Upper lobe of left lung (tissue), 6 donors: ENCODE data around the gene TTBK2. TPM values are rescaled to one million over a fixed set of nuclear protein-coding genes. Genes with fewer than 3 reads are reported as not detected.

Experiments
- ATAC-seq, 2 donors: fragments of 200-7000 bp; cut with Tn5 transposase; one replicate each; pipeline ENCODE4 v1.9.1; 2022; ENCODE audit warnings: mild to moderate bottlenecking in 2 of 2, moderate library complexity in 2 of 2; ENCODE audit not compliant: low FRiP score in 2 of 2
- DNase-seq, 2 donors: peaks; one replicate each; pipeline ENCODE4 v3.0.0-alpha.2; 2019 to 2020
- H3K27ac ChIP-seq, 4 donors: fragments of 200-600 bp; sonication (generic); one replicate each; pipeline ENCODE4 v1.5.1; 2016 to 2019
- H3K27me3 ChIP-seq, 4 donors: fragments of 200-600 bp; sonication (generic); one replicate each; pipeline ENCODE4 v1.5.1; 2017 to 2019
- H3K36me3 ChIP-seq, 4 donors: fragments of 200-600 bp; sonication (generic); one replicate each; pipeline ENCODE4 v1.5.1; 2016 to 2019
- H3K4me1 ChIP-seq, 4 donors: fragments of 200-600 bp; sonication (generic); one replicate each; pipeline ENCODE4 v1.5.1; 2018 to 2019
- H3K4me3 ChIP-seq, 4 donors: fragments of 200-600 bp; sonication (generic); one replicate each; pipeline ENCODE4 v1.5.1; 2017 to 2019; ENCODE audit warnings: mild to moderate bottlenecking in 2 of 4, moderate library complexity in 1 of 4
- H3K9me3 ChIP-seq, 4 donors: fragments of 200-600 bp; sonication (generic); one replicate each; pipeline ENCODE4 v1.5.1; 2018 to 2019
- EP300 ChIP-seq, 4 donors: sonication (generic); formaldehyde crosslinking; IDR thresholded peaks; one replicate each; pipeline ENCODE4 v1.5.1; 2017; ENCODE audit warnings: antibody characterized with exemption in 4 of 4, control low read depth in 2 of 4
- POLR2A ChIP-seq, 4 donors: fragments of 450-650 bp; IDR thresholded peaks; one replicate each; pipeline ENCODE4 v1.5.1; 2016 to 2017; ENCODE audit warnings: antibody characterized with exemption in 4 of 4, mild to moderate bottlenecking in 2 of 4
- POLR2AphosphoS5 ChIP-seq, 2 donors: sonication (generic); formaldehyde crosslinking; IDR thresholded peaks; one replicate each; pipeline ENCODE4 v1.5.1; 2017; ENCODE audit warnings: antibody characterized with exemption in 2 of 2
- WGBS, 2 donors: methylation state at CpG; one replicate each; pipeline ENCODE4 v1.1.5; 2017 to 2018; 5-methylcytosine and 5-hydroxymethylcytosine counted together
- total RNA-seq, 6 donors: library from RNA; depleted of rRNA in 4 of 6; stranded (reverse); fragments of >200 nt in 4 of 6; gene quantifications; one replicate each; pipeline versions ENCODE4 v1.1.0 to v1.2.1, GENCODE V29; 2016 to 2021
- TF ChIP-seq, protein P1 (sequence below), 6 experiments: fragments of 450-650 bp in 4 of 6; fragments of 200-600 bp in 2 of 6; sonication (generic) in 2 of 6; IDR thresholded peaks; one replicate each; pipeline ENCODE4 v1.5.1; 2016 to 2019; ENCODE audit warnings: antibody characterized with exemption in 6 of 6
- donor health status: DM: no; HTN: no; CAD: no; lungs with moderate emphysema.
- donor health status: DM: no; HTN: yes; CAD: no; lungs with severe emphysema.

TTBK2 gene
- total RNA-seq, 6 donors from 2014 or later = 8.2 to 28.3 (median 13.2) TPM

DNA sequence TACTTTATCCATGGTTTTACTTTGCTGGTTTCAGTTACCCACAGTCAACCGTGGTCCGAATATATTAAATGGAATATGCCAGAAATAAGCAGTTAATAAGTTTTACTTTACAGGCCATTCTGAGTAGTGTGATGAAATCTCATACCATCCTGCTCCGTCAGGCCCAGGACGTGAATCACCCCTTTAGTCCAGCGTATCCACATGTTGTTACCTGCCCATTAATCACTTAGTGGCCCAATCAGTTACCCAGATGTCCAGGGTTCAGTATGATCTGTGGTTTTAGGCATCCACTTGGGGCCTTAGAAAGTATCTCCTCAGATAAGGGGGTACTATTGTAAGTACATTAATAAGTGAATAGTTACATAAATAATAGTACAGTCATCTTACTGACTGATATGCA is 88.0 kb downstream of the TTBK2 start:
- Histone ChIP-seq H3K27ac (no peak overlapping the region), H3K9me3 (no peaks in the 10 kb centered on the region), H3K4me1 (no peaks in the 10 kb centered on the region), H3K36me3 (peaks cover 0 to 5% (median 0%) of the 10 kb centered on the region in 4 donors), H3K4me3 (no peak overlapping the region), H3K27me3 (no peaks in the 10 kb centered on the region)
- DNase-seq = no peak
- TF ChIP-seq, protein P1, sequence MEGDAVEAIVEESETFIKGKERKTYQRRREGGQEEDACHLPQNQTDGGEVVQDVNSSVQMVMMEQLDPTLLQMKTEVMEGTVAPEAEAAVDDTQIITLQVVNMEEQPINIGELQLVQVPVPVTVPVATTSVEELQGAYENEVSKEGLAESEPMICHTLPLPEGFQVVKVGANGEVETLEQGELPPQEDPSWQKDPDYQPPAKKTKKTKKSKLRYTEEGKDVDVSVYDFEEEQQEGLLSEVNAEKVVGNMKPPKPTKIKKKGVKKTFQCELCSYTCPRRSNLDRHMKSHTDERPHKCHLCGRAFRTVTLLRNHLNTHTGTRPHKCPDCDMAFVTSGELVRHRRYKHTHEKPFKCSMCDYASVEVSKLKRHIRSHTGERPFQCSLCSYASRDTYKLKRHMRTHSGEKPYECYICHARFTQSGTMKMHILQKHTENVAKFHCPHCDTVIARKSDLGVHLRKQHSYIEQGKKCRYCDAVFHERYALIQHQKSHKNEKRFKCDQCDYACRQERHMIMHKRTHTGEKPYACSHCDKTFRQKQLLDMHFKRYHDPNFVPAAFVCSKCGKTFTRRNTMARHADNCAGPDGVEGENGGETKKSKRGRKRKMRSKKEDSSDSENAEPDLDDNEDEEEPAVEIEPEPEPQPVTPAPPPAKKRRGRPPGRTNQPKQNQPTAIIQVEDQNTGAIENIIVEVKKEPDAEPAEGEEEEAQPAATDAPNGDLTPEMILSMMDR (IDR thresholded peaks at IDR 0.05) = no peak
- TF ChIP-seq EP300 (IDR thresholded peaks at IDR 0.05) (no peak), POLR2AphosphoS5 (IDR thresholded peaks at IDR 0.05) (no peak), POLR2A (IDR thresholded peaks at IDR 0.05) (no peak)
- ATAC-seq = no peak
- WGBS, 2 donors = 86 to 91% methylated on average over 5 of the region's 5 CpGs

DNA sequence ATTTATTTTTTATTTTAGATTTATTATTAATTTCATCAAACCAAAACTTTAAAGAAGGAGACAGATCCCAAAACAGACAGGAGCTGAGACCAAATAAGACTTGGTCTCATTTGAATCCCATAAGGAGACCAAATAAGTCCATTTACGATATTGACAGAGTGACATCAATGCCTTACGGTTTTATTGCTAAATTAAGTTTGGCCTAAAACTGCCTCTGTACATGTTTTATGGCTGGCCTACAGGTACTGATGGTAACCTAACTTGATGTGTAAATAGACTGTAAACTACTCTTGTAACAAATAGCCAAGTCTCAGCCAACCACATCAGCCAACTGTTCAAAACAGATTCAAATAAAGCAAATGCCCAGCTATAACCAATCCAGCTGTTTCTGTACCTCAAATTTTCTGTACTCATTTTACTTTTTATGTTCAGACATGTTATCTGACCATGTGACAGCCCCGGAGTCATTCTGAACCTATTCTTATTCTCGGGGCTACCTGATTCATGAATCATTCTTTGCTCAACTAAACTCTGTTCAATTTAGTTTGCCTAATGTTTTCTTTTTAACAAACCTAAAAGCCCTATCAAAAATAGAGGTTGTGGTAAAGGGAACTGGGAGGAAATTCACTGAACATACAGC is 94.2 kb downstream of the TTBK2 start:
- no peak overlapping the region for H3K27ac ChIP-seq
- WGBS, 2 donors = 96 to 98% methylated on average over 4 of the region's 4 CpGs
- no peak for DNase-seq
- H3K27me3 ChIP-seq = no peaks in the 10 kb centered on the region
- H3K36me3 ChIP-seq = peaks cover 0 to 21% (median 2%) of the 10 kb centered on the region in 4 donors
- no peak for ATAC-seq
- no peak for TF ChIP-seq POLR2AphosphoS5 (IDR thresholded peaks at IDR 0.05)
- TF ChIP-seq EP300 (IDR thresholded peaks at IDR 0.05) = no peak
- TF ChIP-seq, protein P1 (IDR thresholded peaks at IDR 0.05) = no peak
- no peak for TF ChIP-seq POLR2A (IDR thresholded peaks at IDR 0.05)
- H3K4me1 ChIP-seq = no peaks in the 10 kb centered on the region
- no peaks in the 10 kb centered on the region for H3K9me3 ChIP-seq
- H3K4me3 ChIP-seq = no peak overlapping the region

DNA sequence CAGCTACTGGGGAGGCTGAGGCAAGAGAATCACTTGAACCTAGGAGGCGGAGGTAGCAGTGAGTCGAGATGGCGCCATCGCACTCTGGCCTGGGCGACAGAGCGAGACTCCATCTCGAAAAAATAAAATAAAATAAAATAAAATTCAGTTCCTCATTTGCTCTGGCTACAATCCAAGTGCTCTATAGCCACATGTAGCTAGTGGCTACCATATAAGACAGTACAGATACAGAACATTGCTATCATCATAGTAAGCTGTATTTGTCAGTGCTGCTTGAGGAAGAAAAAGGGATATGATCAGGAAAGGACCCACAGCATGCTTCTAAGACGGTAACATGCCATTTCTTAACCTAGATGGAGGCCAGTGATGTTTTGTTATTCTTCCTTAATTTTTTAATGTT is 95.0 kb downstream of the TTBK2 start:
- ATAC-seq (no peak), DNase-seq (peak in 1 of 2 donors; percentile 21)
- H3K27me3 ChIP-seq = no peaks in the 10 kb centered on the region
- no peaks in the 10 kb centered on the region for H3K9me3 ChIP-seq
- H3K36me3 ChIP-seq = peaks cover 0 to 21% (median 2%) of the 10 kb centered on the region in 4 donors
- 95 to 96% methylated on average over 8 of the region's 8 CpGs for WGBS, 2 donors
- no peak overlapping the region for H3K4me3 ChIP-seq
- TF ChIP-seq POLR2AphosphoS5 (IDR thresholded peaks at IDR 0.05) (no peak), EP300 (IDR thresholded peaks at IDR 0.05) (no peak), POLR2A (IDR thresholded peaks at IDR 0.05) (no peak)
- TF ChIP-seq, protein P1 (IDR thresholded peaks at IDR 0.05) = no peak
- H3K27ac ChIP-seq = no peak overlapping the region
- H3K4me1 ChIP-seq = no peaks in the 10 kb centered on the region

DNA sequence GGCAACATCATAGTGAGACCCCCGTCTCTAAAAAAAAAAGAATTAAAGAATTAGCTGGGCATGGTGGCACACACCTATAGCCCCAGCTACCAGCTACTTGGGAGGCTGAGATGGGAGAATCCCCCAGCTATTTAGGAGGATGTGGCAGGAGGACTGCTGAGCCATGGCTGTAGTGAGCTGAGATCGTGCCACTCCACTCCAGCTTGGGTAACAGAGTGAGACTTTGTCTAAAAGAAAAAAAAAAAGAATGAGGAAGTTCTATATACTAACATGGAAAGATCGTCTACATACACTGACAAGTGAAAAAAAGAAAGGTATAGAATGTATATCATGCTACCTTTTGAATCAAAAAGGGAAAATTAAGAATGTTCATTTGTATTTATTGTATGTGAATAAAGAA is 99.8 kb downstream of the TTBK2 start:
- H3K9me3 ChIP-seq = no peaks in the 10 kb centered on the region
- WGBS, 2 donors = 82 to 87% methylated on average over 3 of the region's 3 CpGs

More for the DNA sequence above, 99.8 kb downstream of the TTBK2 start:
- TF ChIP-seq POLR2A (IDR thresholded peaks at IDR 0.05) (no peak), EP300 (IDR thresholded peaks at IDR 0.05) (no peak), POLR2AphosphoS5 (IDR thresholded peaks at IDR 0.05) (no peak)
- TF ChIP-seq, protein P1 (IDR thresholded peaks at IDR 0.05) = no peak
- no peaks in the 10 kb centered on the region for H3K4me1 ChIP-seq
- no peak overlapping the region for H3K4me3 ChIP-seq
- DNase-seq (no peak), ATAC-seq (no peak)
- H3K27ac ChIP-seq = no peak overlapping the region
- no peaks in the 10 kb centered on the region for H3K36me3 ChIP-seq
- H3K27me3 ChIP-seq = no peaks in the 10 kb centered on the region
